Measurements from ENCODE around the gene RNF183.

RNF183 gene

GRCh38 chr9:113275157-113276131, 27.7 kb downstream of the RNF183 start, which contains the start of the genes CDC26 and PRPF4:
Gene CDC26 (minus strand): TSS chr9:113275572. CDS start chr9:113272507, 3,065 bp downstream.
Gene PRPF4 (plus strand): TSS chr9:113275658. CDS start chr9:113275744, 86 bp downstream.
- Histone ChIP-seq H3K36me3 (replicated peaks in 1 of 2; ENCODE audit: control insufficient read depth in 2 of 2, insufficient read depth in 2 of 2, low read length in 2 of 2) (peaks cover 28 to 69% of the 10 kb centered on the region in 2 donors), H2AFZ (ENCODE audit: low read length) (peak within 1 kb of the TSS; percentile 92), H3K18ac (ENCODE audit: low read length) (peak within 1 kb of the TSS; percentile 96), H3K4ac (ENCODE audit: low read length) (no peak within 1 kb of the TSS), H3K9ac (ENCODE audit: low read depth, low read length, poor library complexity) (peak within 1 kb of the TSS; percentile 82), H3K27me3 (ENCODE audit: control insufficient read depth in 3 of 3, insufficient read depth in 3 of 3, low read depth in 1 of 3, low read length in 3 of 3) (no peaks in the 10 kb centered on the region), H3K4me2 (ENCODE audit: insufficient read depth, low read length, poor library complexity, severe bottlenecking) (peak within 1 kb of the TSS; percentile 71), H2BK12ac (ENCODE audit: low read length) (no peak within 1 kb of the TSS), H2BK120ac (ENCODE audit: low read depth, low read length) (no peak within 1 kb of the TSS), H3K79me1 (ENCODE audit: low read depth, low read length) (no peaks in the 10 kb centered on the region), H2AK5ac (ENCODE audit: low read depth, low read length) (no peak within 1 kb of the TSS), H3K4me1 (ENCODE audit: control insufficient read depth in 2 of 2, insufficient read depth in 1 of 2, low read depth in 1 of 2, low read length in 2 of 2) (peaks cover 4% of the 10 kb centered on the region in 2 donors), H3K23ac (ENCODE audit: low read depth, low read length, poor library complexity) (peak within 1 kb of the TSS; percentile 81), H3K14ac (ENCODE audit: low read length) (peak within 1 kb of the TSS; percentile 60), H2BK5ac (ENCODE audit: low read length) (peak within 1 kb of the TSS; percentile 26), H3K9me3 (replicated peaks in 1 of 2; ENCODE audit: control insufficient read depth in 2 of 2, insufficient read depth in 1 of 2, low read depth in 1 of 2, low read length in 2 of 2) (no peaks in the 10 kb centered on the region), H3K4me3 (ENCODE audit: low read length in 2 of 2) (peak within 1 kb of the TSS; percentile 62 to 99), H4K8ac (ENCODE audit: low read depth, low read length) (no peak within 1 kb of the TSS), H4K91ac (ENCODE audit: low read depth, low read length, poor library complexity) (no peak within 1 kb of the TSS), H3K27ac (replicated peaks; ENCODE audit: low read length) (peak within 1 kb of the TSS; percentile 70), H2BK15ac (ENCODE audit: low read length) (no peak within 1 kb of the TSS)
- peak; percentile 97 for DNase-seq (ENCODE audit: low spot score)
- no CpG with 5 or more reads among the region's 63 CpGs for WGBS, 2 donors (ENCODE audit: extremely low coverage in 2 of 2, insufficient read length in 2 of 2, insufficient replicate concordance in 1 of 2)

- H3K4me3 ChIP-seq (ENCODE audit: low read length in 2 of 2), result peak overlapping the region; percentile 62 to 99
- H2AK5ac ChIP-seq (ENCODE audit: low read depth, low read length), result no peak overlapping the region
- H3K27ac ChIP-seq (replicated peaks; ENCODE audit: low read length), result peak overlapping the region; percentile 70
- H3K79me1 ChIP-seq (ENCODE audit: low read depth, low read length), result no peaks in the 10 kb centered on the region
- H3K27me3 ChIP-seq (ENCODE audit: control insufficient read depth in 3 of 3, insufficient read depth in 3 of 3, low read depth in 1 of 3, low read length in 3 of 3), result no peaks in the 10 kb centered on the region
- H3K14ac ChIP-seq (ENCODE audit: low read length), result no peak overlapping the region
- no peak overlapping the region for H2BK120ac ChIP-seq (ENCODE audit: low read depth, low read length)
- peak overlapping the region; percentile 92 for H2AFZ ChIP-seq (ENCODE audit: low read length)
- WGBS, 2 donors (ENCODE audit: extremely low coverage in 2 of 2, insufficient read length in 2 of 2, insufficient replicate concordance in 1 of 2), result no CpG with 5 or more reads among the region's 15 CpGs
- H3K4me2 ChIP-seq (ENCODE audit: insufficient read depth, low read length, poor library complexity, severe bottlenecking), result peak overlapping the region; percentile 71
- H3K9me3 ChIP-seq (replicated peaks in 1 of 2; ENCODE audit: control insufficient read depth in 2 of 2, insufficient read depth in 1 of 2, low read depth in 1 of 2, low read length in 2 of 2), result no peaks in the 10 kb centered on the region
- H3K9ac ChIP-seq (ENCODE audit: low read depth, low read length, poor library complexity), result no peak overlapping the region
- peaks cover 4% of the 10 kb centered on the region in 2 donors for H3K4me1 ChIP-seq (ENCODE audit: control insufficient read depth in 2 of 2, insufficient read depth in 1 of 2, low read depth in 1 of 2, low read length in 2 of 2)
- H3K23ac ChIP-seq (ENCODE audit: low read depth, low read length, poor library complexity), result no peak overlapping the region
- H2BK15ac ChIP-seq (ENCODE audit: low read length), result no peak overlapping the region
- DNase-seq (ENCODE audit: low spot score), result peak; percentile 71
- H3K4ac ChIP-seq (ENCODE audit: low read length), result no peak overlapping the region
- H3K36me3 ChIP-seq (replicated peaks in 1 of 2; ENCODE audit: control insufficient read depth in 2 of 2, insufficient read depth in 2 of 2, low read length in 2 of 2), result peaks cover 25 to 69% of the 10 kb centered on the region in 2 donors
- H3K18ac ChIP-seq (ENCODE audit: low read length), result no peak overlapping the region
- H4K91ac ChIP-seq (ENCODE audit: low read depth, low read length, poor library complexity), result no peak overlapping the region
- no peak overlapping the region for H2BK12ac ChIP-seq (ENCODE audit: low read length)
- H4K8ac ChIP-seq (ENCODE audit: low read depth, low read length), result no peak overlapping the region
- H2BK5ac ChIP-seq (ENCODE audit: low read length), result peak overlapping the region; percentile 26
These were observed 28.6 kb downstream of the RNF183 start for GRCh38 chr9:113274474-113275156.

- H3K79me1 ChIP-seq (ENCODE audit: low read depth, low read length), result no peaks in the 10 kb centered on the region
- H2BK12ac ChIP-seq (ENCODE audit: low read length), result no peak overlapping the region
- peaks cover 19 to 70% of the 10 kb centered on the region in 2 donors for H3K36me3 ChIP-seq (replicated peaks in 1 of 2; ENCODE audit: control insufficient read depth in 2 of 2, insufficient read depth in 2 of 2, low read length in 2 of 2)
- H3K4me2 ChIP-seq (ENCODE audit: insufficient read depth, low read length, poor library complexity, severe bottlenecking), result no peak overlapping the region
- H3K4me1 ChIP-seq (ENCODE audit: control insufficient read depth in 2 of 2, insufficient read depth in 1 of 2, low read depth in 1 of 2, low read length in 2 of 2), result no peaks in the 10 kb centered on the region
- H3K23ac ChIP-seq (ENCODE audit: low read depth, low read length, poor library complexity), result no peak overlapping the region
- H4K8ac ChIP-seq (ENCODE audit: low read depth, low read length), result no peak overlapping the region
- DNase-seq (ENCODE audit: low spot score), result no peak
- no peak overlapping the region for H3K18ac ChIP-seq (ENCODE audit: low read length)
- no peak overlapping the region for H3K4ac ChIP-seq (ENCODE audit: low read length)
- no peak overlapping the region for H3K14ac ChIP-seq (ENCODE audit: low read length)
- H3K9me3 ChIP-seq (replicated peaks in 1 of 2; ENCODE audit: control insufficient read depth in 2 of 2, insufficient read depth in 1 of 2, low read depth in 1 of 2, low read length in 2 of 2), result no peaks in the 10 kb centered on the region
- no peak overlapping the region for H3K9ac ChIP-seq (ENCODE audit: low read depth, low read length, poor library complexity)
- WGBS, 2 donors (ENCODE audit: extremely low coverage in 2 of 2, insufficient read length in 2 of 2, insufficient replicate concordance in 1 of 2), result no CpG with 5 or more reads among the region's 2 CpGs
- H2BK5ac ChIP-seq (ENCODE audit: low read length), result no peak overlapping the region
- no peak overlapping the region for H3K27ac ChIP-seq (replicated peaks; ENCODE audit: low read length)
- H2BK15ac ChIP-seq (ENCODE audit: low read length), result no peak overlapping the region
- H3K4me3 ChIP-seq (ENCODE audit: low read length in 2 of 2), result no peak overlapping the region
- no peaks in the 10 kb centered on the region for H3K27me3 ChIP-seq (ENCODE audit: control insufficient read depth in 3 of 3, insufficient read depth in 3 of 3, low read depth in 1 of 3, low read length in 3 of 3)
- no peak overlapping the region for H2AK5ac ChIP-seq (ENCODE audit: low read depth, low read length)
- no peak overlapping the region for H2BK120ac ChIP-seq (ENCODE audit: low read depth, low read length)
- no peak overlapping the region for H4K91ac ChIP-seq (ENCODE audit: low read depth, low read length, poor library complexity)
- H2AFZ ChIP-seq (ENCODE audit: low read length), result no peak overlapping the region
These were observed 33.3 kb downstream of the RNF183 start for GRCh38 chr9:113269871-113270270.

GRCh38 chr9:113269355-113269754, 33.8 kb downstream of the RNF183 start:
- H3K36me3 ChIP-seq (replicated peaks in 1 of 2; ENCODE audit: control insufficient read depth in 2 of 2, insufficient read depth in 2 of 2, low read length in 2 of 2), result peaks cover 19 to 70% of the 10 kb centered on the region in 2 donors
- H2BK5ac ChIP-seq (ENCODE audit: low read length), result no peak overlapping the region
- H3K4me2 ChIP-seq (ENCODE audit: insufficient read depth, low read length, poor library complexity, severe bottlenecking), result no peak overlapping the region
- no peak overlapping the region for H2BK12ac ChIP-seq (ENCODE audit: low read length)
- H2AFZ ChIP-seq (ENCODE audit: low read length), result no peak overlapping the region
- H3K27me3 ChIP-seq (ENCODE audit: control insufficient read depth in 3 of 3, insufficient read depth in 3 of 3, low read depth in 1 of 3, low read length in 3 of 3), result no peaks in the 10 kb centered on the region
- H3K9me3 ChIP-seq (replicated peaks in 1 of 2; ENCODE audit: control insufficient read depth in 2 of 2, insufficient read depth in 1 of 2, low read depth in 1 of 2, low read length in 2 of 2), result no peaks in the 10 kb centered on the region
- no peak overlapping the region for H4K91ac ChIP-seq (ENCODE audit: low read depth, low read length, poor library complexity)
- H3K4me1 ChIP-seq (ENCODE audit: control insufficient read depth in 2 of 2, insufficient read depth in 1 of 2, low read depth in 1 of 2, low read length in 2 of 2), result no peaks in the 10 kb centered on the region
- WGBS, 2 donors (ENCODE audit: extremely low coverage in 2 of 2, insufficient read length in 2 of 2, insufficient replicate concordance in 1 of 2), result no CpG with 5 or more reads among the region's 2 CpGs
- H3K23ac ChIP-seq (ENCODE audit: low read depth, low read length, poor library complexity), result no peak overlapping the region
- H3K18ac ChIP-seq (ENCODE audit: low read length), result no peak overlapping the region
- no peak for DNase-seq (ENCODE audit: low spot score)
- no peak overlapping the region for H3K14ac ChIP-seq (ENCODE audit: low read length)
- H2BK120ac ChIP-seq (ENCODE audit: low read depth, low read length), result no peak overlapping the region
- no peak overlapping the region for H4K8ac ChIP-seq (ENCODE audit: low read depth, low read length)
- no peak overlapping the region for H3K4ac ChIP-seq (ENCODE audit: low read length)
- no peak overlapping the region for H2AK5ac ChIP-seq (ENCODE audit: low read depth, low read length)
- no peak overlapping the region for H3K4me3 ChIP-seq (ENCODE audit: low read length in 2 of 2)
- H3K79me1 ChIP-seq (ENCODE audit: low read depth, low read length), result no peaks in the 10 kb centered on the region
- H3K9ac ChIP-seq (ENCODE audit: low read depth, low read length, poor library complexity), result no peak overlapping the region
- no peak overlapping the region for H3K27ac ChIP-seq (replicated peaks; ENCODE audit: low read length)
- H2BK15ac ChIP-seq (ENCODE audit: low read length), result no peak overlapping the region
